GM19455 (cell line): ENCODE data around the gene PRPF19.

Experiments used
- ATAC-seq: cut with Tn5 transposase; IDR thresholded peaks from one replicate; pipeline ENCODE4 v1.9.1; 2021; ENCODE audit not compliant: unreplicated experiment

Gene PRPF19

GRCh38 chr11:60862171-60862570 lies 44.2 kb downstream of the PRPF19 start:
- ATAC-seq: no peak

GRCh38 chr11:60860943-60861342 lies 45.4 kb downstream of the PRPF19 start:
- no peak for ATAC-seq

- ATAC-seq: no peak
These were observed 46.7 kb downstream of the PRPF19 start for GRCh38 chr11:60859616-60860250.

- ATAC-seq: no peak
These were observed 47.5 kb downstream of the PRPF19 start for GRCh38 chr11:60858731-60859464.

GRCh38 chr11:60858236-60858635 lies 48.1 kb downstream of the PRPF19 start:
- no peak for ATAC-seq

GRCh38 chr11:60857378-60858232 lies 48.8 kb downstream of the PRPF19 start:
- ATAC-seq: no peak

GRCh38 chr11:60855726-60856633 lies 50.4 kb downstream of the PRPF19 start, which contains the start of gene PTGDR2:
TSS of gene PTGDR2 (minus strand) at chr11:60855950. CDS start at chr11:60853722, 2,228 bp downstream.
- no peak for ATAC-seq

- ATAC-seq: no peak
These were observed 51.3 kb downstream of the PRPF19 start for GRCh38 chr11:60854847-60855725.

GRCh38 chr11:60854140-60854846 lies 52.1 kb downstream of the PRPF19 start:
- ATAC-seq: no peak

GRCh38 chr11:60852982-60853950 lies 53.1 kb downstream of the PRPF19 start:
- no peak for ATAC-seq

GRCh38 chr11:60852117-60852981 lies 54.0 kb downstream of the PRPF19 start:
- ATAC-seq: no peak

GRCh38 chr11:60851327-60852104 lies 54.9 kb downstream of the PRPF19 start:
- no peak for ATAC-seq

GRCh38 chr11:60849641-60850520 lies 56.5 kb downstream of the PRPF19 start:
- no peak for ATAC-seq

- ATAC-seq: no peak
These were observed 57.7 kb downstream of the PRPF19 start for GRCh38 chr11:60848714-60849151.

- ATAC-seq: no peak
These were observed 58.5 kb downstream of the PRPF19 start for GRCh38 chr11:60847896-60848295.
